Mammary epithelial cell (primary cell): ENCODE measurements around the gene NQO2.

ENCODE experiments used
- EZH2 ChIP-seq: IDR thresholded peaks from 2 replicates; pipeline ENCODE4 v1.6.1; 2012; ENCODE audit warnings: low read length, inconsistent platforms, borderline replicate concordance
- TF ChIP-seq, protein P1 (sequence below), 2 donors: IDR thresholded peaks in 1 of 2; conservative IDR thresholded peaks in 1 of 2; 2 replicates each; pipeline ENCODE4 v1.5.1; 2011 to 2012; ENCODE audit warnings: inconsistent platforms in 2 of 2, low read length in 2 of 2, mild to moderate bottlenecking in 2 of 2, control low read depth in 1 of 2, low read depth in 1 of 2; ENCODE audit not compliant: insufficient read depth in 1 of 2; ENCODE audit errors: extremely low read depth in 1 of 2

DNA sequence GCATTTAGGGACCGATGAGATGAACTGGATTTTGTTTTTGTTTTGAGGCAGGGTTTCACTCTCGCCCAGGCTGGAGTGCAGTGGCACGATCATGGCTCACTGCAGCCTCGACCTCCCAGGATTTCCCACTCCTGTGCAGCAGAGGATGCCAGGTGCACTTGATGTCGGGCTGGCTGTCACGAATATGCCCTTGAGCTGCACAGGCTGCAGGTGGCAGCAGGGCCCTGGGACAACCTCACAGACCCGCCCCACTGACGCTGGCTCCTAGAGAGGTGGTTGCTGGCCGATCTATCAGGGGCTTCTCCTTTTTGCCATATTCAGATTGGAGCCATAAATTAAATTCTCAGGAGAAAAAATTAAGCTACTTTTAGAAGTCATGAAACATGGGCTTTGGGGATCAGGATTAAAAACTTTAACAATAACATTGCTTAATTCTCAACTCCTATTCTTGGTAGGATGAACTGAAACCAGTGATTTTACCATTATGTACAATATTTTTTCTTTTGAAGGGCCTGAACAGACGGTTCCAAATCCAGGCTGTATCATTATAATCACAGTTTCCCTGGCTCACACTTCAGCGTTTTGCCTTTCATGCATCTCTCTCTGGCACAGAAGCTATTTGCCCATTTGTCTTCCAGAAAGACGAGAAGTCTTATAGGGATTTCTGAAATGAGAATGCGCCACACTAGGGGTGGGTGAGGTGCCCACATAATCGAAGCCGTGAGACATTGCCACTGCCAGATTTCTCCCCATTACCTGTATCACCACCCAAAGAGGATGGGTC is 32.4 kb downstream of the NQO2 start:
- TF ChIP-seq, protein P1, sequence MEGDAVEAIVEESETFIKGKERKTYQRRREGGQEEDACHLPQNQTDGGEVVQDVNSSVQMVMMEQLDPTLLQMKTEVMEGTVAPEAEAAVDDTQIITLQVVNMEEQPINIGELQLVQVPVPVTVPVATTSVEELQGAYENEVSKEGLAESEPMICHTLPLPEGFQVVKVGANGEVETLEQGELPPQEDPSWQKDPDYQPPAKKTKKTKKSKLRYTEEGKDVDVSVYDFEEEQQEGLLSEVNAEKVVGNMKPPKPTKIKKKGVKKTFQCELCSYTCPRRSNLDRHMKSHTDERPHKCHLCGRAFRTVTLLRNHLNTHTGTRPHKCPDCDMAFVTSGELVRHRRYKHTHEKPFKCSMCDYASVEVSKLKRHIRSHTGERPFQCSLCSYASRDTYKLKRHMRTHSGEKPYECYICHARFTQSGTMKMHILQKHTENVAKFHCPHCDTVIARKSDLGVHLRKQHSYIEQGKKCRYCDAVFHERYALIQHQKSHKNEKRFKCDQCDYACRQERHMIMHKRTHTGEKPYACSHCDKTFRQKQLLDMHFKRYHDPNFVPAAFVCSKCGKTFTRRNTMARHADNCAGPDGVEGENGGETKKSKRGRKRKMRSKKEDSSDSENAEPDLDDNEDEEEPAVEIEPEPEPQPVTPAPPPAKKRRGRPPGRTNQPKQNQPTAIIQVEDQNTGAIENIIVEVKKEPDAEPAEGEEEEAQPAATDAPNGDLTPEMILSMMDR (conservative IDR thresholded peaks at IDR 0.05 in 1 of 2, IDR thresholded peaks at IDR 0.05 in 1 of 2; ENCODE audit: extremely low read depth in 1 of 2, insufficient read depth in 1 of 2, low read depth in 1 of 2, low read length in 2 of 2) = no peak
- TF ChIP-seq EZH2 = no peak
